Measurements from ENCODE around the gene ARID3B.
"Not testable (repeated sequence)": the region's sequence is repeated elsewhere in the genome, so short reads cannot be mapped to it uniquely, and the experiment has no call there.

Gene ARID3B

GRCh38 chr15:74568594-74568993 lies 27.6 kb downstream of the ARID3B start:
- DNase-seq (ENCODE audit: low read depth in 2 of 2): no peak

DNA sequence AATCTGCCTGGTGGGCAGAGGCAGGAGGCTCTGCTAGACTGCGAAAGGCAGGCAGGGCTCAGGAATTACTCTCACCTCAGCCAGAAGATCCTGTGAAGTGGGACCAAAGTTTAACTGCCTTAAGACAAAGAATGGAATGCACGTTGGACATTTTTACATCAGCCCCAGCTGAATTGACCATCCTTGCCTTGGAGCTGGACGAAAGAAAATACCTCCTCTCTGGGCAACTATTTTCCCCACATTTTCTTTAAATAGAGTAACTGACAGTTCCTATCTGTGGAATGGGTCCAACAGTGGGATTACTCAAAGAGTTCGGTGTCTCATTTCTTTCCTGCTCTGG lies 28.7 kb downstream of the ARID3B start:
- no peak for DNase-seq (ENCODE audit: low read depth in 2 of 2)

- DNase-seq (ENCODE audit: low read depth in 2 of 2): no peak
Measured at GRCh38 chr15:74571191-74571590, 30.2 kb downstream of the ARID3B start.

- no peak for DNase-seq (ENCODE audit: low read depth in 2 of 2)
Measured at GRCh38 chr15:74573987-74574386, 33.0 kb downstream of the ARID3B start.

GRCh38 chr15:74578496-74578994 lies 37.5 kb downstream of the ARID3B start:
- no peak for DNase-seq (ENCODE audit: low read depth in 2 of 2)

DNA sequence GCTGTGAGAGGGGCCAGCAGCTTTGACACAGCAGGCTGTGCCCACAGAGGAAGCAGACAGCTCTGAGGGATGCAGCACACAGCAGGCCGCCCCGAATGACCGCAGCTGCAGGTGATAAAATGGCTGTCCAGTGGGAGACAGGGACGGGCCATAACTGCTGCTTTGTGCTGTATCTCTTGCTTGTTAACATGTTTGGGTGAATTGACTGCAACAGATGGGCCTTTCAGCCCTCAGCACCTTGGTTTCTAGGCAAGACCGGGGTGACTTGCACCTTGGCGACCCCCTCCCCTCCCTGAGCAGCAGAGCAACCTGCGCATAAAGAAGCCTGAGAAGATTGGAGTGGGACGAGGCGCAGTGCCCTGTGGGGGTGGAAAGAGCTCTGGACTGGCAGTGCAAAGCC lies 38.0 kb downstream of the ARID3B start:
- no peak for DNase-seq (ENCODE audit: low read depth in 2 of 2)

- DNase-seq (ENCODE audit: low read depth in 2 of 2): no peak
Measured at GRCh38 chr15:74580538-74581350, 39.7 kb downstream of the ARID3B start.

- DNase-seq (ENCODE audit: low read depth in 2 of 2): no peak
Measured at GRCh38 chr15:74584204-74584603, 43.2 kb downstream of the ARID3B start.

DNA sequence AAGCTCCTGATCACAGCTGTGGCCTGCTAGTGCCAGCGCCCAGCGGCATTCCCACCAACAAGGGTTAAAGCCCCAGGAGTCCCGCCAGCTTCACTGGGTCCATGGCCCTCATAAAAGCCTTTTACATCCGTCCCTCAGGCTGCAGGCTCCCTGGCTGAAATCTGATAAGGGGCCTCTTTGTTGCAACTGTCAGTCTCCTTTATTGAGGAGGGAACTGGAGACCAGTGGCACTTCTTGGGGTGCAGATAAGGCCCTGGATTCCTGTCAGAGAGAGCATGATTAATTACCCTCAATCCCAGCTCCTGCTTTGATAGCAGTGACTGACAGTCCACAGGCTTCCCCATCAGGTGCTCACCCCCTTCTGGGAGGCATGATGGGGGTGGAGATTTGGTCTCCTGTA lies 43.8 kb downstream of the ARID3B start:
- DNase-seq (ENCODE audit: low read depth in 2 of 2): no peak

DNA sequence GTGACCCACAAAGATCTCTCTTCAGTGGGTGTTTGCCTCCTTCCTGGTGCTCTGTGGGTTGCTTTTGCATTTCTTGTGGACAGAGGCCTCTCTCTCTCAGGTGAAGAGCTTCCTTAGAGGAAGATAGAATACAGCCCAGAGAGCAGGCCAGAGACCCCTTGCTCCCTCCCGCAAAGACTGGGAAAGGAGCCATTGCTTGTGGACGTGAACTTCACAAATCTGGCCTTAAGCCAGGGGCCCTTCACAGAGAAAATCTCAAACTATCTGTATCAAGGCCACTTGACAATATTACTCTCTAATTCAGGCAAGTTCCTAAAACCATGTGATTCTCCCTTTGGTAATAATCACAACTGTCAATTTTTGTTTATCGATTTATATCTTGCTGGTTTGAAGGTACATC lies 44.2 kb downstream of the ARID3B start:
- no peak for DNase-seq (ENCODE audit: low read depth in 2 of 2)

GRCh38 chr15:74585857-74586256 lies 44.8 kb downstream of the ARID3B start:
- no peak for DNase-seq (ENCODE audit: low read depth in 2 of 2)

- DNase-seq (ENCODE audit: low read depth in 2 of 2): no peak
Measured at GRCh38 chr15:74589826-74590225, 48.8 kb downstream of the ARID3B start.

DNA sequence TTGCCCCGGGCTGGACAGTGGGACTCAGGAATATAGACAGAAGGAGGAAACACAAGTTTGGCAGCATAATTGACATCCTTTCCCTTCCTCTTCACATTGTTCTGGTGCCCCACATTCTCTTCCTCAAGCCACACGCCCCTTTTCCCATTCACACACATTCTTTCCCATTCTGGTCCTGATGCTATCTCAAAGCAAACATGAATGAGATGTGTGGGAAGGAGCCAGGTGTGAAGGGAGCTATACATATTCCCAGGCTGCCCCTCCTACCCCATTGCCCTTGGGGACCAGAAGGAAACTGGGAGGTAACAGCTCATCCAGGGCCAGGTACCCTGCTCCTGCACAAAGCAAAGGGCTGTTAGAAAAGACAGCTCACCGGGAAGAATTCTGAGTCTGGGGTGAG lies 51.2 kb downstream of the ARID3B start:
- DNase-seq (ENCODE audit: low read depth in 2 of 2): no peak

DNA sequence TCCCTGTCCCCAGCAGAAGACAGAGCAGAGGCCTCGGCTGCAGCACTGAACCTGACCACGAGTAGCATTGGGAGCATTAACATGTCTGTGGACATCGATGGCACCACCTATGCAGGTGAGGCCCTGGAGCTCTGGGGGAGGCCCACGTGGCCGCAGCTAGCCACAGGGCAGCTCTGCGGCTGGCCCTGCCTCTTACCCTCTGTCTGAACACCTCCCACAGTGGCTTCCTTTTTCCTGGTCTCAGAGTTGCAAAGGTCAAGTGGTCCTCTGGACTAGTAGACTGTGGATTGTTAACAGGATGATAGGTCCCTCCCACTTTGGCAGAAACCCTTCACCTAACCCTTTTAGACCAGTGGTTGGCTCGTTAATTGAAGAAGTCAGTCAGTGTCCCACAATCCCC lies 52.1 kb downstream of the ARID3B start:
- no peak for DNase-seq (ENCODE audit: low read depth in 2 of 2)

- no peak for DNase-seq (ENCODE audit: low read depth in 2 of 2)
Measured at GRCh38 chr15:74594455-74594854, 53.4 kb downstream of the ARID3B start.

DNA sequence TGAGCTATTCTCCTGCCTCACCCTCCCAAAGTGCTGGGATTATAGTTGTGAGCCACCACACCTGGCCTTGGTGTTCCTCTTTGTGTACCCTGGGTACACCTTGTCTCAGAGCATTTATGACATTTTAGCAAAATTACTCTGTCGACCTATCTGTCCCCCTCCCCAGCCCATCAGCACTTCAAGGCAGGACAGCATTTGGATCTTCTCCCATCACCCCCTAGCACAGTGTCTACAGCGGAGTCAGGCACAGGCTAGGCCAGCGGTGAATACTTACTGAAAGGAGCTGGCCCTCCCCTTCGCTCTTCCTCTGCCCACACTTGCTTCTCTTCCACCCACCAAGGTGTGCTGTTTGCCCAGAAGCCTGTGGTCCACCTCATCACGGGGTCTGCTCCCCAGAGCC lies 54.3 kb downstream of the ARID3B start:
- no peak for DNase-seq (ENCODE audit: low read depth in 2 of 2)

- DNase-seq (ENCODE audit: low read depth in 2 of 2): not testable (repeated sequence)
Measured at GRCh38 chr15:74596736-74597135, 55.7 kb downstream of the ARID3B start.

DNA sequence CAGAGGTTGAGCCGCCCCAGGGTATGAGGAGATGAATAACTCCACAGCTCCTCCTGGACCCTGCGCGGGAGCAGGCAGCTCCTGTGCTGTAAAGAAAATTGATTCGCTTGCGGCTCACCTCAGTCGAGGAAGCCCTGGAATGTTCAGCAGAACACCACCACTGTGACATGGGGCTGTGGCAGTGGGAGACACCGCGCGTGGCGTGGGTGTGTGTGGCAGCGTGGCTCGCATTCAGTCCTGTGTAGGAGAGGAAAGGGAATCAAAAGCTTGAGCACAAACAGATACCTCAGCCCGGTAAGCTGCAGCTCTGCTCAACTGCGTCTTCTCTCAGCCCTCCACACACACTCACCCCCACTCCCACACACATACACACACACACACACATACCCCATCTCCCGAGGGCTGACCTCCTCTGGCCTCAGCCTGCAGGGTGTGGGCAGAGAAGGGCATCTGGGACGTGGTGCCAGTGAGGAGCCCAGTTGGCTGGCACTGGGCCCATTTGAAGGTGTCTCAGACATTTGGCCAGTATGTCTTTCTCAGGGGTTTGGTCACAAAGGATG lies 56.2 kb downstream of the ARID3B start:
- DNase-seq (ENCODE audit: low read depth in 2 of 2): not testable (repeated sequence)

DNA sequence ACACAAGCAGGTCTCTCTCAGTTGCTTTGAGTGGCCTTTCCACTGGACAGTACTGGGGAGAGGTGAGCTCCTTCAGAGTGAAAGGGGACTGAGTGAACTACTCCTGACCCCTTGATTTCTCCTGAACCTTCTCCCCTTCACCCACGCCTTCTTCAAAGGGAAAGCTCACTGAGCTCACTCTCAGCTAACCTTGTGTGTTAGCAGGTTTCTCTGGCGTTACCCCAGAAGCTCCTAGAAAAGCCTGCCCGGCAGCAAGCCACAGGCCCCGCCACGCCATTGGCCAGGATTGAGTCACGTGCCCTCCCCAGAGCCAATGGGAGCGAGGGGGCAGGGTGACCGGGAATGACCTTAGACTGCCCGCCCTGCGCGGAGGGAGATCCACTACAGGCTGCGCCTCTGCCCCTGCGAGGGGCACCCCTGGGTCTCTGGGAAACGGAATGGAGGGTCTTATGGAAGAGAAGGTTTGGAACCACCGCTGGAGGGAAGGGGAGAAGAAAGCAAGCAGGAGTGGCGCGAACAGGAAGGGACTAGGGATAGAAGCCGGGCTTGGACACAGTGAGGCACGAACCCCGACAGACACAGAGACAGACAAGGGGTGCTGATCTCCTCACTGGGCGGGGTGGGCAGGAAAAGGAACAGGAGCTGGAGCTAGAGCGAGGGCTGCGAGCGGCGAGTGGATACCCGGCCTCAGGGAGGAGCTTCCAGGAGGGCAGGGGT lies 57.3 kb downstream of the ARID3B start:
- peak; percentile 83 to 85 for DNase-seq (ENCODE audit: low read depth in 2 of 2)

GRCh38 chr15:74599156-74599555 lies 58.1 kb downstream of the ARID3B start:
- no peak for DNase-seq (ENCODE audit: low read depth in 2 of 2)

GRCh38 chr15:74603026-74603788 lies 62.2 kb downstream of the ARID3B start:
- DNase-seq (ENCODE audit: low read depth in 2 of 2): no peak
